GM23248 (cell line): ENCODE results near the gene SMIM36. TPM values are rescaled to one million over a fixed set of nuclear protein-coding genes. Genes with fewer than 3 reads are reported as not detected.

Source experiments
- DNase-seq: peaks from one replicate; pipeline ENCODE4 v3.0.0-alpha.2; 2015
- H2AFZ ChIP-seq: fragments of 200-600 bp; sonication (generic); 2 replicates; pipeline ENCODE4 v1.6.1; 2016; ENCODE audit warnings: antibody characterized with exemption
- H3F3A ChIP-seq: fragments of 200-600 bp; sonication (generic); 2 replicates; pipeline ENCODE4 v1.6.1; 2016; ENCODE audit warnings: mild to moderate bottlenecking, antibody characterized with exemption, mixed run types; ENCODE audit not compliant: insufficient read depth
- H3K27ac ChIP-seq: fragments of 200-600 bp; sonication (generic); 2 replicates; pipeline ENCODE4 v1.5.1; 2016; ENCODE audit warnings: mild to moderate bottlenecking
- H3K27me3 ChIP-seq: fragments of 200-600 bp; sonication (generic); replicated peaks from 2 replicates; pipeline ENCODE4 v1.6.1; 2016; ENCODE audit warnings: mild to moderate bottlenecking; ENCODE audit not compliant: insufficient read depth
- H3K36me3 ChIP-seq: fragments of 200-600 bp; sonication (generic); 2 replicates; pipeline ENCODE4 v1.6.1; 2016; ENCODE audit warnings: low read depth, mild to moderate bottlenecking
- H3K4me1 ChIP-seq: fragments of 200-600 bp; sonication (generic); 2 replicates; pipeline ENCODE4 v1.6.1; 2016; ENCODE audit warnings: mild to moderate bottlenecking; ENCODE audit not compliant: insufficient read depth
- H3K4me2 ChIP-seq: fragments of 200-600 bp; sonication (generic); one replicate; pipeline ENCODE4 v1.6.1; 2016; ENCODE audit warnings: mild to moderate bottlenecking; ENCODE audit not compliant: unreplicated experiment
- H3K4me3 ChIP-seq: fragments of 200-600 bp; sonication (generic); 2 replicates; pipeline ENCODE4 v1.5.1; 2016; ENCODE audit warnings: mild to moderate bottlenecking
- H3K79me2 ChIP-seq: fragments of 200-600 bp; sonication (generic); 2 replicates; pipeline ENCODE4 v1.6.1; 2016; ENCODE audit warnings: mild to moderate bottlenecking; ENCODE audit not compliant: insufficient read depth
- H3K9ac ChIP-seq: fragments of 200-600 bp; sonication (generic); 2 replicates; pipeline ENCODE4 v1.6.1; 2016; ENCODE audit warnings: mild to moderate bottlenecking
- H3K9me2 ChIP-seq: fragments of 200-600 bp; sonication (generic); 2 replicates; pipeline ENCODE4 v1.6.1; 2016; ENCODE audit warnings: mixed run types, mild to moderate bottlenecking, moderate library complexity; ENCODE audit not compliant: insufficient read depth
- H3K9me3 ChIP-seq: fragments of 200-600 bp; sonication (generic); one replicate; pipeline ENCODE4 v1.6.1; 2017; ENCODE audit warnings: low read depth
- H4K20me1 ChIP-seq: fragments of 200-600 bp; sonication (generic); 2 replicates; pipeline ENCODE4 v1.6.0; 2016; ENCODE audit not compliant: insufficient read depth
- EZH2 ChIP-seq: fragments of 200-600 bp; sonication (generic); IDR thresholded peaks from 2 replicates; pipeline ENCODE4 v1.6.1; 2018; ENCODE audit warnings: antibody characterized with exemption, mild to moderate bottlenecking; ENCODE audit not compliant: insufficient read depth, poor library complexity, severe bottlenecking
- EZH2phosphoT487 ChIP-seq: fragments of 200-600 bp; sonication (generic); IDR thresholded peaks from 2 replicates; pipeline ENCODE4 v1.6.1; 2018; ENCODE audit warnings: antibody characterized with exemption, moderate library complexity, mild to moderate bottlenecking, low read depth; ENCODE audit not compliant: insufficient read depth
- WGBS, 2 experiments: methylation state at CpG; one replicate each; pipeline ENCODE4 v1.1.6; 2015 to 2017; ENCODE audit warnings: low lambda C conversion rate in 2 of 2, low coverage in 1 of 2; ENCODE audit errors: missing lambda C conversion rate in 2 of 2; 5-methylcytosine and 5-hydroxymethylcytosine counted together
- in situ Hi-C: fragments of 300-500 bp; cut with MboI; formaldehyde crosslinking; loops from 2 replicates; pipeline ENCODE4 v1.15.0; 2020
- polyA plus RNA-seq: library from polyadenylated mRNA; unstranded; fragments of >200 nt; fragmentation: Nextera tagmentation; extraction: Ambion mirVana; gene quantifications from 2 replicates; pipeline ENCODE4 v1.2.1, GENCODE V29; 2016
- total RNA-seq: library from RNA; depleted of rRNA; stranded (reverse); fragments of >200 nt; shearing (Covaris generic); gene quantifications from 2 replicates; pipeline ENCODE4 v1.2.3, GENCODE V29; 2014

SMIM36 gene
- total and polyA plus RNA-seq, 2 experiments from 2014 or later = not detected

DNA sequence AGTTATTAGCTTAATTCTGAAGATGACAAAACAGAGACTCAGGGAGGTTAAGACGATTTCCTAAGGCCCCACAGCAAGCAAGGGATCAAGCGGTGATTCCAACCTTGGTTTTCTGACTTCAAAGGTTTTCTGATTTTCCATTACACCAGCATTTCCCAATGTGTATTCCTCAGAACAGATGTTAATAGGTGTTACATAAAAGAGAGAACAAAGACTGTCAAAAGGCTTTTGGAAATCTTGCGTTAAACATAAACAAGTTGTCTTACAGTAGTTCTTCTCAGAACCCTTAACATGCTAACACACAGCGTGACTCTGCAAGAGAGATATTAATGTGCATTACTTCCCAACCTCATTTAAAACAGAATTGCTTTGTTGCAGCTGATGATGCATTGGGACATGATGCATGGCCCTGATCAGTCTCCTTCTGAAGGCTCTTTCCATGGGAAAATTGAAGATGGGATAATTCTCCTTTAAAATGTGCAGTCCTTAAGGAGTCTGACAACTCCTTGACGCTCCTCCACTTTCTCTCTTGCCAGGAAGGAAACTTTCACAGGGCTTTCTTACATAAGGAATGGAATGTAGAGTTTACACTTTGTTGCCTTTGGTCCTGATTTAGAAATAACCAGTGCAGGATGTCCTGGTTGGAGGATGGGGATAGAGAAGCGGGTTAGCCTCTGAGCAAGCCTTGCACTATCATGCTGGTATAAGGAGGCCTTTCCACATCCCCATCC lies 68.1 kb downstream of the SMIM36 start:
- Histone ChIP-seq H2AFZ (no peak overlapping the region), H3K4me1 (no peaks in the 10 kb centered on the region), H3K36me3 (no peaks in the 10 kb centered on the region), H3K4me3 (no peak overlapping the region), H3F3A (no peaks in the 10 kb centered on the region), H3K27me3 (no peaks in the 10 kb centered on the region), H3K9me2 (no peaks in the 10 kb centered on the region), H3K27ac (no peak overlapping the region), H4K20me1 (no peaks in the 10 kb centered on the region), H3K79me2 (no peaks in the 10 kb centered on the region), H3K9ac (no peak overlapping the region), H3K9me3 (no peaks in the 10 kb centered on the region), H3K4me2 (no peak overlapping the region)
- DNase-seq = no peak
- no peak for TF ChIP-seq EZH2
- no peak for TF ChIP-seq EZH2phosphoT487
- in situ Hi-C loops = no loop called here
- WGBS, 2 experiments = 89 to 93% methylated on average over 6 of the region's 6 CpGs

DNA sequence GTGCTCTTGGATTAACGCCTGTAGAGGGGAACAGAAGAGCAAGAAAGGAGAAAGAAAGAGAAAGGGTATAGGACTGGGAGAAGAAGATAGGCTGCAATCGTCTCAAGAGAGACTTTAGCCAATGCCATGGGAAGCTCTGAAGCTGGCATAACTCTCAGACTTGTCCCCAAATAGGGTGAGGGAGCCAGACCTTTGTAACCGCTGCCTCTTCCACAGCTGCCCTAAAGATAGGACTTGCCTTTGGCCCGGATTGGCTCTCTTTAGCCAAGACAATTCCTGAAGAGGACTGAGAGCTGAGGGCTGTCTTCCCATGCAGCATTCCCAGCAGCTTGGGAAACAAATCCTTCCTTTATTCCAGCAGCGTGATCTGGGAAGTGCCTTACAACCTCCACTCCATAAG lies 68.8 kb downstream of the SMIM36 start:
- 87 to 89% methylated on average over 5 of the region's 5 CpGs for WGBS, 2 experiments
- no peaks in the 10 kb centered on the region for H4K20me1 ChIP-seq
- H3K27me3 ChIP-seq = no peaks in the 10 kb centered on the region
- no peaks in the 10 kb centered on the region for H3K79me2 ChIP-seq
- H3K9me2 ChIP-seq = no peaks in the 10 kb centered on the region
- H3K9ac ChIP-seq = no peak overlapping the region
- H3K4me1 ChIP-seq = no peaks in the 10 kb centered on the region
- no peak for TF ChIP-seq EZH2
- TF ChIP-seq EZH2phosphoT487 = no peak
- H3K4me2 ChIP-seq = no peak overlapping the region
- H3K4me3 ChIP-seq = no peak overlapping the region
- no peak overlapping the region for H3K27ac ChIP-seq
- no peaks in the 10 kb centered on the region for H3K36me3 ChIP-seq
- no peak for DNase-seq
- no peaks in the 10 kb centered on the region for H3K9me3 ChIP-seq
- H2AFZ ChIP-seq = no peak overlapping the region
- no peaks in the 10 kb centered on the region for H3F3A ChIP-seq
- in situ Hi-C loops = no loop called here

DNA sequence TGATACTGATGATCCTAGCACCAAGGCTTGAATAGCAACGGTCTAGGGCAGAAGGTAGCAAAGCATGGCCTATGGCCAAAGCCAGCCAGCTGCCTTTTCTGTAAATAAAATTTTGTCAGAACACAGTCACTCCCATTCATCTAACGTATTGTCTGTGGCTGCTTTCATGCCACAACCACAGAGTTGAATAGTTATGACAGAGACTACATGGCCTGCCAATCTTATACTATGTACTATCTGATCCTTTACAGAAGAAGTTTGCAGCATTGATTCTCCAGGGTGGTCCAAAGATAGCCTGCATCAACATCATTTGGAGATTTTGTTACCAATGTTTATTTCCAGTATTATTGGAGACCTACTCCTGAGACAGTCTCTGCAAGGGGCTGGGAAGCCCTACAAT lies 69.7 kb downstream of the SMIM36 start:
- H3K4me1 ChIP-seq = no peaks in the 10 kb centered on the region
- no peaks in the 10 kb centered on the region; the same call in 1 of the 2 replicates for H3F3A ChIP-seq
- H3K9me3 ChIP-seq = no peaks in the 10 kb centered on the region
- DNase-seq = no peak
- in situ Hi-C loops = no loop called here
- H3K4me3 ChIP-seq = no peak overlapping the region
- H4K20me1 ChIP-seq = no peaks in the 10 kb centered on the region
- H3K27me3 ChIP-seq = no peaks in the 10 kb centered on the region
- no peaks in the 10 kb centered on the region for H3K79me2 ChIP-seq
- no peak overlapping the region for H3K9ac ChIP-seq
- no peak overlapping the region for H3K27ac ChIP-seq
- no peaks in the 10 kb centered on the region for H3K9me2 ChIP-seq
- H3K36me3 ChIP-seq = no peaks in the 10 kb centered on the region
- no peak for TF ChIP-seq EZH2phosphoT487
- no peak for TF ChIP-seq EZH2
- WGBS, 2 experiments = 82 to 93% methylated on average over 2 of the region's 2 CpGs
- no peak overlapping the region for H3K4me2 ChIP-seq
- H2AFZ ChIP-seq = no peak overlapping the region

DNA sequence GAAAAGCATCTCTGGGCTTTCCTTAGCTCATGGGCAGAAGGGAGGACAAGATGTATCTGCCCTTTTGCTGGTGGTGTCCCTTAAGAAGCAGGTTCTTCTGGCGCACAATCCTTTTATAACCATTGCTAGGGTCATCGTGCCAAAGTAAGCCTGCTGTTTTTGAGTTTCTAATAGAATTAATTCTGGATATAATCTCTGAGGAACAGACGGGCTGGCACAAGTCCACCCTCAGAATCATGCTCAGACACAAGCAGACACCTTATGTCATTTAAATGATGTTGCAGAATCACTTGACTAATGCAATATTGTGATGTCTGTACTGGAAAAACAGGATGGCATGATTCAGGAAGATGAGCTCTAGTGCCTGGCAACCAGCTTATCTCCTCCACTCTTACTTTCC lies 70.9 kb downstream of the SMIM36 start:
- DNase-seq = peak; percentile 29
- Histone ChIP-seq H4K20me1 (no peaks in the 10 kb centered on the region), H2AFZ (no peak overlapping the region), H3K79me2 (no peaks in the 10 kb centered on the region), H3K36me3 (no peaks in the 10 kb centered on the region), H3K4me3 (no peak overlapping the region), H3K9me2 (no peaks in the 10 kb centered on the region), H3F3A (no peaks in the 10 kb centered on the region; the same call in 1 of the 2 replicates), H3K9ac (no peak overlapping the region), H3K9me3 (no peaks in the 10 kb centered on the region), H3K4me1 (no peaks in the 10 kb centered on the region), H3K27me3 (no peaks in the 10 kb centered on the region), H3K4me2 (no peak overlapping the region), H3K27ac (no peak overlapping the region)
- in situ Hi-C loops = no loop called here
- TF ChIP-seq EZH2phosphoT487 (no peak), EZH2 (no peak)
- 42 to 49% methylated on average over 3 of the region's 3 CpGs for WGBS, 2 experiments

DNA sequence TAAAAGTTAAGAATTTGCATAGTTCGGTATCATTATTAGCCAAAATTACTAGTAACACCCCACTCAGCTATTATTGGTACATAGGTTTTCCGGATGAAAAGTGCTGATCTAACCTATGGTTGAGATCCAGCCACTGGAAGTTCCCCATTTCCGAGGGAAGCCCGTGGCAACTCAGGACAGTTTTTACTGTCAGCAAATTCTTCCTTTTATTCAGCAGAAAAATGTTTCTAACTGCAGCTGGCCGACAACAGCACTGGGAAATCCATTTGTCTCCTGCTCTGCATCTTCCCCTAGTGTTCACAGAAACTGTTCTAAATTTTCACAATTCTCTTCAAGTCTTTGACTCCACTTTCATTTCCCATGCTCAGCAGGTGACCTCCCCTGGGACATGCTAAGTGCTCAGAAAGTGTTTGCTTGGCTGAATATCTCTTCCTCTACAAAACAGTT lies 74.1 kb downstream of the SMIM36 start:
- Histone ChIP-seq H4K20me1 (no peaks in the 10 kb centered on the region), H2AFZ (no peak overlapping the region), H3K9me3 (no peaks in the 10 kb centered on the region), H3K27ac (no peak overlapping the region), H3K4me3 (no peak overlapping the region), H3K4me2 (no peak overlapping the region), H3K27me3 (no peaks in the 10 kb centered on the region), H3K9ac (no peak overlapping the region), H3K9me2 (no peaks in the 10 kb centered on the region), H3K79me2 (no peaks in the 10 kb centered on the region), H3F3A (peaks cover 18% of the 10 kb centered on the region), H3K36me3 (no peaks in the 10 kb centered on the region), H3K4me1 (peaks cover 25% of the 10 kb centered on the region)
- DNase-seq = no peak
- TF ChIP-seq EZH2 (no peak), EZH2phosphoT487 (no peak)
- in situ Hi-C loops = no loop called here
- 18 to 26% methylated on average over 5 of the region's 5 CpGs for WGBS, 2 experiments
